ENCODE measurements around the gene LAMB1.

- TF ChIP-seq ARID4B (CRISPR knock-in tag; IDR thresholded peaks at IDR 0.05; ENCODE audit: borderline replicate concordance), result no peak
- no peak for TF ChIP-seq FOXJ3 (CRISPR knock-in tag; IDR thresholded peaks at IDR 0.05; ENCODE audit: borderline replicate concordance)
- TF ChIP-seq CTCF (IDR thresholded peaks at IDR 0.05), result no peak
- TF ChIP-seq ZNF425 (CRISPR knock-in tag; conservative IDR thresholded peaks at IDR 0.05), result no peak
Observed at GRCh38 chr7:107902381-107902780, 100.6 kb downstream of the LAMB1 start.
